SH-SY5Y (cell line): Measurements from ENCODE around the gene PSAP.

Source experiments
- GATA2 ChIP-seq: IDR thresholded peaks from 2 replicates; pipeline ENCODE4 v1.6.1; 2011; ENCODE audit warnings: mild to moderate bottlenecking, low read depth, low read length
- GATA3 ChIP-seq: IDR thresholded peaks from 2 replicates; pipeline ENCODE4 v1.6.1; 2011; ENCODE audit warnings: low read depth, mild to moderate bottlenecking, low read length, moderate library complexity

DNA sequence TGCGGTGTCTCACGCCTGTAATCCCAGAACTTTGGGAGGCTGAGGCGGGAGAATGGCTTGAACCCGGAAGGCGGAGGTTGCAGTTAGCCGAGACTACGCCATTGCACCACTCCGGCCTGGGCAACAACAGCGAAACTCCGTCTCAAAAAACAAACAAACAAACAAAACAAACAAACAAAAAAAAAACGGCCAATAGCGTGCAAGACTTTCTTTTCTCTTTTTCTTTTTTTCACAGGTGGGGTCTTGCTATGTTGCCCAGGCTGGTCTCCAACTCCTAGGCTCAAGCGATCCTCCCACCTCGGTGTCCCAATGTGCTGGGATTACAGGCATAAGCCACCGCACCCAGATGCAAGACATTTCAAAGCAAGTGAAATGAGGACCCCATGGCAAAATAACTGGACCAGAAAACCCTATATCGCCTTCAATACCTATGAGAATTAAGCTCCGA is 1.6 kb downstream of the PSAP start:
- no peak for TF ChIP-seq GATA2
- TF ChIP-seq GATA3: no peak
